ENCODE results near the gene CCL19. TPM values are rescaled to one million over a fixed set of nuclear protein-coding genes. Genes with fewer than 3 reads are reported as not detected.

The CCL19 gene
- total and polyA plus RNA-seq, 2 of the 8 experiments (the other 6 are each of a cell fraction or from before 2014, with no cell fraction given): not detected

GRCh38 chr9:34669809-34670562, 21.1 kb downstream of the CCL19 start:
- Histone ChIP-seq H2BK20ac (ENCODE audit: low read length) (no peak overlapping the region), H2AFZ (ENCODE audit: low read length) (no peak overlapping the region), H2AK5ac (ENCODE audit: low read depth, low read length) (no peak overlapping the region), H4K8ac (ENCODE audit: extremely low read depth, insufficient read depth, low read length) (no peak overlapping the region), H3K4me3 (ENCODE audit: extremely low read depth in 1 of 4, insufficient read depth in 2 of 4, low read depth in 3 of 4, low read length in 4 of 4) (no peak overlapping the region), H4K20me1 (replicated peaks in 1 of 2; ENCODE audit: control insufficient read depth in 1 of 2, insufficient read depth in 2 of 2, low read length in 2 of 2) (peaks cover 0 to 6% of the 10 kb centered on the region in 2 experiments), H3K27me3 (replicated peaks in 1 of 4; ENCODE audit: control insufficient read depth in 3 of 4, extremely low read depth in 1 of 4, insufficient read depth in 3 of 4, low read length in 3 of 4) (no peaks in the 10 kb centered on the region), H3K9ac (replicated peaks in 1 of 4; ENCODE audit: extremely low read depth in 1 of 4, low read depth in 3 of 4, low read length in 3 of 4) (no peak overlapping the region), H3K36me3 (ENCODE audit: control insufficient read depth in 2 of 4, insufficient read depth in 4 of 4, low read length in 3 of 4) (peaks cover 0 to 5% (median 0%) of the 10 kb centered on the region in 4 experiments; a peak in 3 of 8 replicates), H4K91ac (replicated peaks; ENCODE audit: insufficient read length, low read length) (no peak overlapping the region), H3K18ac (ENCODE audit: extremely low read depth, low read length) (no peak overlapping the region), H3K27ac (ENCODE audit: low read depth, low read length) (no peak overlapping the region), H3K56ac (replicated peaks; ENCODE audit: insufficient read length, low read depth, low read length) (no peak overlapping the region), H3K4me2 (ENCODE audit: insufficient read depth in 1 of 2, low read depth in 2 of 2, low read length in 2 of 2) (no peak overlapping the region), H3K4ac (replicated peaks; ENCODE audit: insufficient read length, low read depth, low read length) (no peak overlapping the region), H3K14ac (ENCODE audit: insufficient read length) (no peak overlapping the region), H2BK12ac (ENCODE audit: low read depth, low read length) (no peak overlapping the region), H4K5ac (ENCODE audit: insufficient read length, low read depth, low read length) (no peak overlapping the region), H3K23me2 (ENCODE audit: low read depth, low read length) (peaks cover 4% of the 10 kb centered on the region; the same call in 1 of the 2 replicates), H2BK15ac (ENCODE audit: low read length) (no peak overlapping the region), H2BK5ac (ENCODE audit: low read depth, low read length) (no peak overlapping the region), H3K79me1 (ENCODE audit: low read depth, low read length) (no peaks in the 10 kb centered on the region), H3K23ac (ENCODE audit: insufficient read length) (no peak overlapping the region), H3K79me2 (ENCODE audit: control insufficient read depth in 1 of 2, insufficient read depth in 2 of 2, low read length in 2 of 2) (peaks cover 0 to 8% of the 10 kb centered on the region in 2 experiments; a peak in 1 of 4 replicates), H3K9me3 (ENCODE audit: insufficient read depth in 2 of 2, low read depth in 1 of 2, low read length in 1 of 2) (peaks cover 3 to 5% of the 10 kb centered on the region in 2 experiments; a peak in 1 of 4 replicates), H3K4me1 (replicated peaks in 1 of 4; ENCODE audit: control insufficient read depth in 3 of 4, insufficient read depth in 4 of 4, low read length in 3 of 4) (peaks cover 0 to 1% (median 0%) of the 10 kb centered on the region in 4 experiments; a peak in 1 of 7 replicates), H2BK120ac (replicated peaks; ENCODE audit: low read depth, low read length) (no peak overlapping the region)
- FAIRE-seq: no peak
- DNase-seq (ENCODE audit: low read depth in 1 of 2, low spot score in 2 of 2): no peak
- POLR2A ChIA-PET (ENCODE audit: partially characterized antibody): interaction anchor here (0.8 to 1.2 kb wide), 3 partner anchors 9 to 320 kb away, joined by 3 to 4 read pairs (median 3); partner anchors contain the start of gene IL11RA
- 77% methylated on average over 5 of the region's 5 CpGs; no CpG with 5 or more reads in 1 of the 2 experiments for WGBS, 2 experiments (ENCODE audit: extremely low coverage in 1 of 2, insufficient coverage in 1 of 2, insufficient read length in 1 of 2, insufficient replicate concordance in 2 of 2, low coverage in 1 of 2, low lambda C conversion rate in 2 of 2, missing lambda C conversion rate in 1 of 2)
- CTCF ChIA-PET (ENCODE audit: partially characterized antibody): interaction anchor here (0.6 to 5.5 kb wide), 4 partner anchors 13 to 40 kb away, joined by 3 to 27 read pairs (median 4); no protein-coding TSS in a partner anchor
- no peak for TF ChIP-seq TCF12 (IDR thresholded peaks at IDR 0.05; ENCODE audit: low read depth, low read length)
